ENCODE data around the gene ADIPOQ.
"Not testable (repeated sequence)": the region's sequence is repeated elsewhere in the genome, so short reads cannot be mapped to it uniquely, and the experiment has no call there.

ADIPOQ gene

GRCh38 chr3:186842426-186843038, at the start of gene ADIPOQ:
Gene ADIPOQ, plus strand, starts transcription at chr3:186842710. Its CDS starts 10,349 bp downstream, at chr3:186853059.
- DNase-seq (ENCODE audit: low spot score): no peak

GRCh38 chr3:186798239-186798874, 44.2 kb upstream of the ADIPOQ start:
- no peak for DNase-seq (ENCODE audit: low spot score)

- no peak for DNase-seq (ENCODE audit: low spot score)
Observed at GRCh38 chr3:186800285-186800684, 42.2 kb upstream of the ADIPOQ start.

GRCh38 chr3:186802701-186803100, 39.8 kb upstream of the ADIPOQ start:
- DNase-seq (ENCODE audit: low spot score): no peak

- DNase-seq (ENCODE audit: low spot score): not testable (repeated sequence)
Observed at GRCh38 chr3:186803447-186803846, 39.1 kb upstream of the ADIPOQ start.

- peak; percentile 90 for DNase-seq (ENCODE audit: low spot score)
Observed at GRCh38 chr3:186806089-186807055, 36.1 kb upstream of the ADIPOQ start, which contains the start of gene RFC4. Gene RFC4, minus strand, starts transcription at chr3:186806482. Its CDS starts 1,769 bp downstream, at chr3:186804713.

GRCh38 chr3:186807231-186807630, 35.3 kb upstream of the ADIPOQ start:
- DNase-seq (ENCODE audit: low spot score): no peak

- DNase-seq (ENCODE audit: low spot score): no peak
Observed at GRCh38 chr3:186810336-186810996, 32.0 kb upstream of the ADIPOQ start.

GRCh38 chr3:186811313-186811712, 31.2 kb upstream of the ADIPOQ start:
- DNase-seq (ENCODE audit: low spot score): not testable (repeated sequence)

GRCh38 chr3:186814100-186814499, 28.4 kb upstream of the ADIPOQ start:
- DNase-seq (ENCODE audit: low spot score): no peak

GRCh38 chr3:186815435-186815834, 27.1 kb upstream of the ADIPOQ start:
- DNase-seq (ENCODE audit: low spot score): no peak

GRCh38 chr3:186818516-186818915, 24.0 kb upstream of the ADIPOQ start:
- no peak for DNase-seq (ENCODE audit: low spot score)

GRCh38 chr3:186818956-186819355, 23.6 kb upstream of the ADIPOQ start:
- no peak for DNase-seq (ENCODE audit: low spot score)

GRCh38 chr3:186821429-186822387, 20.8 kb upstream of the ADIPOQ start:
- no peak for DNase-seq (ENCODE audit: low spot score)

GRCh38 chr3:186822388-186822759, 20.1 kb upstream of the ADIPOQ start:
- DNase-seq (ENCODE audit: low spot score): not testable (repeated sequence)

- DNase-seq (ENCODE audit: low spot score): no peak
Observed at GRCh38 chr3:186823386-186823785, 19.1 kb upstream of the ADIPOQ start.

- no peak for DNase-seq (ENCODE audit: low spot score)
Observed at GRCh38 chr3:186824430-186825139, 17.9 kb upstream of the ADIPOQ start.

GRCh38 chr3:186825294-186825821, 17.2 kb upstream of the ADIPOQ start:
- no peak for DNase-seq (ENCODE audit: low spot score)

GRCh38 chr3:186825872-186826409, 16.6 kb upstream of the ADIPOQ start:
- no peak for DNase-seq (ENCODE audit: low spot score)
